Common myeloid progenitor, CD34-positive (primary cell): Measurements from ENCODE around the gene LYSMD3.
A peak's percentile ranks its signal among the peaks of the same experiment; 100 is the strongest.

Source experiments
- CTCF ChIA-PET: fragments of 350-600 bp; sonication (Branson Sonifier 250); formaldehyde crosslinking; loops from one replicate; lab custom pipeline; 2021; ENCODE audit warnings: antibody characterized with exemption; lab: Charles Lee
- POLR2A ChIA-PET: fragments of 350-600 bp; sonication (Branson Sonifier 250); formaldehyde crosslinking; loops from one replicate; lab custom pipeline; 2021; ENCODE audit warnings: antibody characterized with exemption; lab: Charles Lee
- DNase-seq, 3 donors: peaks; one replicate each; pipeline versions ENCODE4 v3.0.0 to v3.0.0-alpha.2; 2013
- H3K27ac ChIP-seq, 2 experiments: 1 replicate in 1 of 2; 2 replicates in 1 of 2; pipeline ENCODE4 v1.7.0; 2013; ENCODE audit warnings: inconsistent platforms in 2 of 2, low read length in 2 of 2, mild to moderate bottlenecking in 2 of 2, low read depth in 1 of 2, moderate library complexity in 1 of 2; ENCODE audit not compliant: severe bottlenecking in 2 of 2, insufficient read depth in 1 of 2, poor library complexity in 1 of 2
- H3K27me3 ChIP-seq, 5 experiments: replicated peaks in 2 of 5; 1 replicate in 3 of 5; 2 replicates in 2 of 5; pipeline versions ENCODE4 v1.6.1 to v1.7.0; 2013; ENCODE audit warnings: low read length in 4 of 5, mild to moderate bottlenecking in 2 of 5, moderate library complexity in 2 of 5, inconsistent platforms in 1 of 5; ENCODE audit not compliant: insufficient read depth in 5 of 5, control insufficient read depth in 4 of 5
- H3K36me3 ChIP-seq, 4 experiments: 1 replicate in 2 of 4; 2 replicates in 2 of 4; pipeline versions ENCODE4 v1.6.1 to v1.7.0; 2013; ENCODE audit warnings: low read length in 3 of 4, control low read depth in 1 of 4, mild to moderate bottlenecking in 1 of 4; ENCODE audit not compliant: control insufficient read depth in 4 of 4, insufficient read depth in 4 of 4
- H3K4me1 ChIP-seq, 4 experiments: 1 replicate in 3 of 4; 2 replicates in 1 of 4; pipeline versions ENCODE4 v1.6.1 to v1.7.1; 2013; ENCODE audit warnings: low read length in 3 of 4, mild to moderate bottlenecking in 3 of 4, control low read depth in 1 of 4, inconsistent platforms in 1 of 4, moderate library complexity in 1 of 4; ENCODE audit not compliant: control insufficient read depth in 4 of 4, insufficient read depth in 4 of 4; ENCODE audit errors: control extremely low read depth in 1 of 4
- H3K4me3 ChIP-seq, 7 experiments: 1 replicate in 4 of 7; 2 replicates in 3 of 7; pipeline versions ENCODE4 v1.5.1 to v1.7.0; 2013; ENCODE audit warnings: mild to moderate bottlenecking in 7 of 7, low read length in 6 of 7, moderate library complexity in 6 of 7, inconsistent platforms in 2 of 7, low read depth in 2 of 7, control low read depth in 1 of 7; ENCODE audit not compliant: insufficient read depth in 4 of 7, control insufficient read depth in 1 of 7; ENCODE audit errors: extremely low read depth in 1 of 7
- H3K9me3 ChIP-seq, 5 experiments: 1 replicate in 4 of 5; 2 replicates in 1 of 5; pipeline versions ENCODE4 v1.6.1 to v1.7.1; 2013; ENCODE audit warnings: low read length in 4 of 5, mild to moderate bottlenecking in 2 of 5, inconsistent platforms in 1 of 5, low read depth in 1 of 5, moderate library complexity in 1 of 5; ENCODE audit not compliant: control insufficient read depth in 4 of 5, insufficient read depth in 2 of 5; ENCODE audit errors: control extremely low read depth in 1 of 5
- WGBS: methylation state at CpG from one replicate; pipeline ENCODE4 v1.1.5; 2013; ENCODE audit not compliant: insufficient coverage; 5-methylcytosine and 5-hydroxymethylcytosine counted together

LYSMD3 gene

GRCh38 chr5:90549729-90550275 is 20.4 kb upstream of the LYSMD3 start:
- ChIA-PET POLR2A (interaction anchor here (0.6 kb wide), 1 partner anchor 55 kb away, joined by 4 read pairs; no protein-coding TSS in a partner anchor), CTCF (interaction anchor here (1.2 kb wide), 1 partner anchor 12 kb away, joined by 3 read pairs; no protein-coding TSS in a partner anchor)
- H3K27me3 ChIP-seq = peaks cover 0 to 16% (median 0%) of the 10 kb centered on the region in 5 experiments
- WGBS = 0% methylated on average over 1 of the region's 2 CpGs
- H3K4me1 ChIP-seq = peaks cover 0 to 18% (median 6%) of the 10 kb centered on the region in 4 experiments
- H3K36me3 ChIP-seq = no peaks in the 10 kb centered on the region
- H3K27ac ChIP-seq = no peak overlapping the region
- peak; percentile 27 to 72 (median 59) for DNase-seq
- no peak overlapping the region for H3K4me3 ChIP-seq
- no peaks in the 10 kb centered on the region for H3K9me3 ChIP-seq

DNA sequence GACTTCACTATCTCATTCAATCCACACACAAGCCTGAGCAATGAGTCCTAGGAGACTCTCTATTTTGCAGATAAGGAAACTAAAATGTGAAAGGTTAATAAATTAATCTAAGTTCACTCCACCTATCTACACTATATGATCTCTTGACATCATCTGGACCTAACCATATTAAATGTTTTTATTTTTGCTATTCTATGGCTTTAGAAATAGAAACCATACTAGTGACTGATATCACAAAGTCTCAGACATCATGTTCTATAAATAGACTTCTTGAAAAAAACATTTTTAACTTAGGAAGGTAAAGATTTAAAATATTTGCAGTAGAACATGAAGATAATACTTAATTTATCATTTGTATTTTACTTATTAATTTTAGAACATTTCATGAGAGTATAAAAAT is 19.8 kb upstream of the LYSMD3 start:
- ChIA-PET CTCF (no interaction called here), POLR2A (interaction anchor here (0.6 kb wide), 1 partner anchor 34 kb away, joined by 3 read pairs; no protein-coding TSS in a partner anchor)
- H3K9me3 ChIP-seq = no peaks in the 10 kb centered on the region
- no peak overlapping the region for H3K27ac ChIP-seq
- H3K4me1 ChIP-seq = peaks cover 0 to 18% (median 6%) of the 10 kb centered on the region in 4 experiments
- H3K27me3 ChIP-seq = peaks cover 0 to 15% (median 0%) of the 10 kb centered on the region in 5 experiments
- no peak overlapping the region for H3K4me3 ChIP-seq
- H3K36me3 ChIP-seq = no peaks in the 10 kb centered on the region
- DNase-seq = no peak

GRCh38 chr5:90548069-90548593 is 18.7 kb upstream of the LYSMD3 start:
- Histone ChIP-seq H3K27ac (no peak overlapping the region), H3K27me3 (peaks cover 0 to 8% (median 0%) of the 10 kb centered on the region in 5 experiments), H3K4me1 (peaks cover 0 to 18% (median 6%) of the 10 kb centered on the region in 4 experiments), H3K9me3 (no peaks in the 10 kb centered on the region), H3K36me3 (no peaks in the 10 kb centered on the region), H3K4me3 (no peak overlapping the region)
- no peak for DNase-seq
- WGBS = 97% methylated on average over 4 of the region's 5 CpGs
- POLR2A ChIA-PET = no interaction called here
- CTCF ChIA-PET = no interaction called here

DNA sequence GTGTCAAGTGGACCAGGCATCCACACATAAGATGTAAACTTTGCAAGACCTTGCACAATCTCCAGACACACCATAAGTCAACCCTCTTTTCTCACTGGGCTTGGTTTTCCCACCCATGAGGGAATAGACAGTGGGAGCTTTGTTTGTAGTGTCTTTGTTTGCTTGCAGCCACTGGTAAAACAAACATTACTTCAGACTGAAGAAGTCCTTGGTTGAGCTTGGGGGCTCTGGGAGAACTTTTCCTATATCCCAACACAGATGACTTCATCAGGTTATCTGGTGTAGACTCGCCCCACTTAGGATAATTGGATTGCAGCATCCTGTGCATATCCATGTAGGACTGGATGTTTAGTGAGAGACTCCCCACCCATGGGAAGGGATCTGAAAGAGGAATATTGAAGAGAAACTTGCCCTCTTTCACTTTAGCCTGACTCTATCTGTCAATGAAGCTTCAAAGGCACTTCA is 17.7 kb upstream of the LYSMD3 start:
- POLR2A ChIA-PET = interaction anchor here (0.6 kb wide), 1 partner anchor 11 kb away, joined by 3 read pairs; no protein-coding TSS in a partner anchor
- Histone ChIP-seq H3K27ac (no peak overlapping the region), H3K27me3 (no peaks in the 10 kb centered on the region), H3K36me3 (no peaks in the 10 kb centered on the region), H3K4me1 (peaks cover 0 to 18% (median 6%) of the 10 kb centered on the region in 4 experiments), H3K4me3 (no peak overlapping the region), H3K9me3 (no peaks in the 10 kb centered on the region)
- CTCF ChIA-PET = no interaction called here
- no CpG with 5 or more reads among the region's 1 CpG for WGBS
- no peak for DNase-seq

DNA sequence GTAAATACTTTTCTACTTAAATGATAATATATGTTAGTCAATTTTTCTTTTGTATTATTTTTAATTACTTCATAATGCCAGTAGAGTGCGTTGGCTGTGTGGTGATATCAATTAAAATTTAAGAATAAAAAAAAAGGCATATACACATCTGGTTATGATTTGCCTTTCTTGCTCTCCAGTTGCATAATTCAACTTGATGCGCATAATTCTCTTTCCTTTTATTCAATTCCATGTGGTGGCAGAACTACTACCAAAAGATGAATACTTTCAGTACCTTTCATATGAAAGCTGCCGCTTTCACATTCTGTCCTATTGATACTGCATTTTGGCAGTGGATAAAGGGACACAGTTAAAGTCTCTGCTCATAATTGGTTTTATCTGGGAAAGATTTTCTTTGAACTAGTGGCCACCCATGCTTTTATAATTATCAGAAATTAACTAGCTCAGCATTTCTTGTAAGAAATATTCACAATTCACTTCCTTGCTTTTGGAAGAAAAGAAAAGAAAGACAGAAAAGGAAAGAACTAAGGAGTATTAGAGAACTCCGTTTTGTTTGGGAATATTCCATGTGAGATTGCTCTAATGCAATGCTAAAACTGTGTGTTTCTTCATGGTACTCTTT is 16.9 kb upstream of the LYSMD3 start:
- H3K36me3 ChIP-seq = no peaks in the 10 kb centered on the region
- H3K9me3 ChIP-seq = no peaks in the 10 kb centered on the region
- no peak overlapping the region for H3K4me3 ChIP-seq
- H3K27me3 ChIP-seq = no peaks in the 10 kb centered on the region
- POLR2A ChIA-PET = interaction anchor here (0.6 kb wide), 1 partner anchor 12 kb away, joined by 3 read pairs; no protein-coding TSS in a partner anchor
- no peak for DNase-seq
- no peak overlapping the region for H3K27ac ChIP-seq
- CTCF ChIA-PET = interaction anchor here (0.8 kb wide), 1 partner anchor 8 kb away, joined by 3 read pairs; no protein-coding TSS in a partner anchor
- H3K4me1 ChIP-seq = peaks cover 0 to 12% (median 6%) of the 10 kb centered on the region in 4 experiments
- 100% methylated on average over 1 of the region's 4 CpGs for WGBS

GRCh38 chr5:90545511-90545910 is 16.1 kb upstream of the LYSMD3 start:
- POLR2A ChIA-PET = no interaction called here
- H3K36me3 ChIP-seq = no peaks in the 10 kb centered on the region
- CTCF ChIA-PET = no interaction called here
- peaks cover 0 to 6% (median 2%) of the 10 kb centered on the region in 4 experiments for H3K4me1 ChIP-seq
- H3K9me3 ChIP-seq = no peaks in the 10 kb centered on the region
- no peak for DNase-seq
- no peaks in the 10 kb centered on the region for H3K27me3 ChIP-seq
- no CpG with 5 or more reads among the region's 2 CpGs for WGBS
- H3K4me3 ChIP-seq = no peak overlapping the region
- H3K27ac ChIP-seq = no peak overlapping the region
